Stomach (tissue), 4 donors: ENCODE data around the gene POU3F2.

Experiments used
- POLR2AphosphoS5 ChIP-seq, 3 donors: sonication (generic); formaldehyde crosslinking; IDR thresholded peaks; one replicate each; pipeline ENCODE4 v1.6.1; 2016; ENCODE audit warnings: antibody characterized with exemption in 3 of 3
- TF ChIP-seq, protein P1 (sequence below), 7 experiments: fragments of 450-650 bp in 4 of 7; fragments of 200-600 bp in 3 of 7; sonication (generic) in 3 of 7; IDR thresholded peaks; one replicate each; pipeline ENCODE4 v1.5.1; 2016 to 2019; ENCODE audit warnings: antibody characterized with exemption in 7 of 7, control low read depth in 2 of 7, mild to moderate bottlenecking in 1 of 7

DNA sequence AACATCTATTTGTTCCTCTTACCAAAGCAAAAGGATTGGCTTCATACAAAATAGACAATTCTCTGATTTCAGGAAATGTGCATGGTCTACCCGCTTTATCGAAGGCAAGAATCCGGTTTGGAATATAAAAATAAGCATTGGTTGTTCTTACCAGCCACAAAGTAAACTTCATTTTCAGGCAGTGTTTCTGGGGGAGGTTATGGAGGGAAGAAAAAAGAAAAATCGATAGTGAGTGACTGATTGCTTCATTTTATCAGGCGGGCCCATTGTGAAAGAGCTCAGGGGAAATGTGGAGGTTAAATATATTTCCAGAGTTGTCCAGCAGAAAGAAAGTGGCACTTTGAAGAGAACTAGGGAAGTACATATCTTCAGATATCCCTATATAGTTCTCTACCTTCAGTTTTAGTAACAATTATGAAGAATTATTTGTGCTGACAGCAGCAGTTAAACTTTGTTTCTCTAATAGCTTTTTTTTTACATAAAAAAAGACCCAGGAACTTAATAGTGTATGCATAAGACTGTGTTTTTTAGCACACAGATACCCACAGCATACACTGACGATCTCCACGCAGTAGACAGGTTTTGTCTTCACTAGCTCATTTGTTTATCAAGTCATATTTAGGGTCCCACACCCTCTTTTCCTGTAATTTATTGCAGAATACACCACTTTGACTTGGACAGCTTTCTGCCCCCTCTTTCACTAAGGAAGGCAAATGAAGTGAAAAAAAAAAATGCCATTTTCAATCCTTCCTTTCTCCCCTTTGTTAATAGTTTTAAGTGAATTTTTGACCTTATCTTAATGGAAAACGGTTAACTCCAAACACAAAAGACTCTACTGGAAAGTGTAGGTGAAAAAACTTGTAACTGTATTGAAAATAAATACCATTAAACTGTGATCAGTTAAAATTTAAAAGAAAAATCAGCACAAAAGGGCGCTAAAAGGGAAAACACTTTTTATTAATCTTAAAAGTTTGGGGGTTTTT is 2.9 kb downstream of the POU3F2 start:
- TF ChIP-seq, protein P1, sequence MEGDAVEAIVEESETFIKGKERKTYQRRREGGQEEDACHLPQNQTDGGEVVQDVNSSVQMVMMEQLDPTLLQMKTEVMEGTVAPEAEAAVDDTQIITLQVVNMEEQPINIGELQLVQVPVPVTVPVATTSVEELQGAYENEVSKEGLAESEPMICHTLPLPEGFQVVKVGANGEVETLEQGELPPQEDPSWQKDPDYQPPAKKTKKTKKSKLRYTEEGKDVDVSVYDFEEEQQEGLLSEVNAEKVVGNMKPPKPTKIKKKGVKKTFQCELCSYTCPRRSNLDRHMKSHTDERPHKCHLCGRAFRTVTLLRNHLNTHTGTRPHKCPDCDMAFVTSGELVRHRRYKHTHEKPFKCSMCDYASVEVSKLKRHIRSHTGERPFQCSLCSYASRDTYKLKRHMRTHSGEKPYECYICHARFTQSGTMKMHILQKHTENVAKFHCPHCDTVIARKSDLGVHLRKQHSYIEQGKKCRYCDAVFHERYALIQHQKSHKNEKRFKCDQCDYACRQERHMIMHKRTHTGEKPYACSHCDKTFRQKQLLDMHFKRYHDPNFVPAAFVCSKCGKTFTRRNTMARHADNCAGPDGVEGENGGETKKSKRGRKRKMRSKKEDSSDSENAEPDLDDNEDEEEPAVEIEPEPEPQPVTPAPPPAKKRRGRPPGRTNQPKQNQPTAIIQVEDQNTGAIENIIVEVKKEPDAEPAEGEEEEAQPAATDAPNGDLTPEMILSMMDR (IDR thresholded peaks at IDR 0.05) = no peak
- no peak for TF ChIP-seq POLR2AphosphoS5 (IDR thresholded peaks at IDR 0.05)
